Measurements from ENCODE around the gene DCLK2.

DCLK2 gene

GRCh38 chr4:150240011-150240410 lies 161.8 kb downstream of the DCLK2 start:
- DNase-seq (ENCODE audit: extremely low spot score), result no peak
- ChIA-PET CTCF (no interaction called here), POLR2A (no interaction called here)
- no peak for TF ChIP-seq CTCF (IDR thresholded peaks at IDR 0.05; ENCODE audit: control extremely low read depth, extremely low read depth, low read depth, missing control alignments)

- peak; percentile 53 for DNase-seq (ENCODE audit: extremely low spot score)
- peak; percentile 84 for TF ChIP-seq CTCF (IDR thresholded peaks at IDR 0.05; ENCODE audit: control extremely low read depth, extremely low read depth, low read depth, missing control alignments)
- ChIA-PET POLR2A (no interaction called here), CTCF (interaction anchor here (0.7 to 3.4 kb wide), 40 partner anchors 9 to 626 kb away, joined by 3 to 37 read pairs (median 5); no protein-coding TSS in a partner anchor)
Measured at GRCh38 chr4:150242820-150243458, 164.7 kb downstream of the DCLK2 start.

- CTCF ChIA-PET, result interaction anchor here (1.1 to 3.4 kb wide), 21 partner anchors 10 to 625 kb away, joined by 3 to 37 read pairs (median 6); no protein-coding TSS in a partner anchor
- POLR2A ChIA-PET, result no interaction called here
- TF ChIP-seq CTCF (IDR thresholded peaks at IDR 0.05; ENCODE audit: control extremely low read depth, extremely low read depth, low read depth, missing control alignments), result no peak
- no peak for DNase-seq (ENCODE audit: extremely low spot score)
Measured at GRCh38 chr4:150243932-150244331, 165.7 kb downstream of the DCLK2 start.

- no peak for DNase-seq (ENCODE audit: extremely low spot score)
- ChIA-PET POLR2A (no interaction called here), CTCF (interaction anchor here (1.1 to 3.4 kb wide), 5 partner anchors 9 to 625 kb away, joined by 3 to 37 read pairs (median 8); no protein-coding TSS in a partner anchor)
- TF ChIP-seq CTCF (IDR thresholded peaks at IDR 0.05; ENCODE audit: control extremely low read depth, extremely low read depth, low read depth, missing control alignments), result no peak
Measured at GRCh38 chr4:150244600-150244999, 166.4 kb downstream of the DCLK2 start.

DNA sequence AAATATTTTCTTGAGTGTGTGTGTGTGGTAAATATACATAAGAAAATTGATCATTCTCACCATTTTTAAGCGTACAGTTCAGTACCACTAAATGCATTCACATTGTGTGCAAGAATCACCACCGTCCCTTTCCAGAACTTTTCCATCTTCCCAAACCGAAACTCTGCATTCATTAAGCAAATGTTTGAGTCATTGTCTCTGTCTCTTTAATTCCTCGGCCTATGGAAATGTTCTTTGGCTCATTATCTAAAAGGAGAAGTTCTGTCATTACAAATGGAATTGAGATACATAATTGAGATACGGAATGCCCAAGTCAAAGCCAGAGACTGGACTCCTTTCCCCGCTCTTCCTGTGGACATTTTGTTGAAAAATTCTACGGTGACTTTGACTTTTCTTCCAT lies 168.9 kb downstream of the DCLK2 start:
- no peak for TF ChIP-seq CTCF (IDR thresholded peaks at IDR 0.05; ENCODE audit: control extremely low read depth, extremely low read depth, low read depth, missing control alignments)
- DNase-seq (ENCODE audit: extremely low spot score), result no peak
- ChIA-PET POLR2A (no interaction called here), CTCF (no interaction called here)

DNA sequence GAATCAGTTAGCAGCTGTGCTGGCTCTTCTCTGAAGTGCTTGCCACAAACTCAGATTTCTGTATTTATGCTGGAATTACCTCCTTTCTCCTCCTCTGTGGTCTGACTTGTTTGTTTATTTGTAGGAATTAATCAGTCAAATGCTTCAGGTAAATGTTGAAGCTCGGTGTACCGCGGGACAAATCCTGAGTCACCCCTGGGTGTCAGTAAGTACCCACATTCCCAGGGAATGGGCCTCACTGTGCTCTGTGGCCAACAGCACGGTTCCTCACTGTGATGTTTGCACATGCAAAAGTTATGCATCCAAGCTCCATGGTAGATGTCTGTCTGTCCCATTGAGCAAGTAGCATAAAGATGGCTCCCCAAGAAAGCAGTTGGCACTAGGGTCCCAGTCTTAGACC lies 169.9 kb downstream of the DCLK2 start:
- CTCF ChIA-PET, result no interaction called here
- POLR2A ChIA-PET, result no interaction called here
- no peak for DNase-seq (ENCODE audit: extremely low spot score)
- no peak for TF ChIP-seq CTCF (IDR thresholded peaks at IDR 0.05; ENCODE audit: control extremely low read depth, extremely low read depth, low read depth, missing control alignments)

Measured in GM10248 (cell line).